HFFc6 (cell line): ENCODE data around the gene FGF14. TPM values are rescaled to one million over a fixed set of nuclear protein-coding genes. Genes with fewer than 3 reads are reported as not detected.

Experiments used
- DNase-seq: peaks from one replicate; pipeline ENCODE4 v3.0.0-alpha.2; 2018
- H3K27ac Mint-ChIP-seq: 2 replicates; pipeline ENCODE4 v1.8.0; 2020; ENCODE audit warnings: mild to moderate bottlenecking, mixed read lengths
- H3K27me3 Mint-ChIP-seq: 2 replicates; pipeline ENCODE4 v1.8.0; 2021; ENCODE audit warnings: mild to moderate bottlenecking, moderate library complexity, mixed read lengths; ENCODE audit not compliant: insufficient read depth
- H3K36me3 Mint-ChIP-seq: 2 replicates; pipeline ENCODE4 v1.8.0; 2021; ENCODE audit warnings: low read depth, mixed read lengths
- H3K4me1 Mint-ChIP-seq: 2 replicates; pipeline ENCODE4 v1.8.0; 2020; ENCODE audit warnings: low read depth, mixed read lengths
- H3K4me3 Mint-ChIP-seq: 2 replicates; pipeline ENCODE4 v1.8.0; 2020; ENCODE audit warnings: mild to moderate bottlenecking, moderate library complexity, mixed read lengths
- H3K9me3 Mint-ChIP-seq: 2 replicates; pipeline ENCODE4 v1.8.0; 2020; ENCODE audit warnings: mild to moderate bottlenecking, mixed read lengths
- CTCF ChIP-seq: fragments of 200-600 bp; sonication (generic); IDR thresholded peaks from 2 replicates; pipeline ENCODE4 v1.5.0; 2021; ENCODE audit warnings: antibody characterized with exemption, mild to moderate bottlenecking
- total RNA-seq, 6 experiments: library from RNA; stranded (reverse); fragmentation: NEBNext Ultra II Directional; extraction: Animal tissue kit (Norgen Biotek cat#: 25700); gene quantifications; 2 replicates in 1 of 6; 3 replicates in 5 of 6; pipeline ENCODE4 v1.2.3, GENCODE V29; 2021

FGF14 gene
- total RNA-seq, 6 experiments from 2014 or later = 0.02 to 0.03 TPM; not detected in 4

DNA sequence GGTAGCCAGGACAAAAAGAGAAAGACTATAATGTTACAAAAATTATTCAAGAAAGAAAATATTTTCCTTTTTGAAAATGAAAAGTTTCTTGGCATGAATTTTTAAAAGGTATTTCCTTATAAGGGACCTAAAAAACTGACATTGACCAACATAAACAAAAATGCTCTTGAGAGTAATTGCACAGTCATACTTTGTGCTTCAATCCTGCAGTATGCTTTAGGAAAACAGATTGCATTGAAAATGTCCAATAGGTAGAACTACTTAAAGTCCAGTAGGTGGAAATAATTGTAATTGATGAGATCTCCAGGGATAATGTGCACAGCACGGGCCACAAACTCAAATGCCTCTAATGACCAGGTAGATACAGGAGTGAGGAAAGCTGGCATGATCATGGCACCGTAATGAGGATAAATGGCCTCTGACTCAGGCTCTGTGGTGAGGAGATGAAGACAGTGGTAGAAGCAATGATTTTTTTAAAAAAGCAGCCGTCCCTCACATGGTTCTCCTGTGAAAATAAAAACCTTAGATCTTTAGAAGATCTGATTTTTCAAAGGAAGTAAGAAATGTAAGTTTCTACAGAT is 671.3 kb downstream of the FGF14 start:
- H3K27me3 Mint-ChIP-seq = no peaks in the 10 kb centered on the region
- TF ChIP-seq CTCF = no peak
- no peak overlapping the region for H3K4me3 Mint-ChIP-seq
- peaks cover 13% of the 10 kb centered on the region for H3K4me1 Mint-ChIP-seq
- DNase-seq = no peak
- H3K27ac Mint-ChIP-seq = no peak overlapping the region
- no peaks in the 10 kb centered on the region for H3K36me3 Mint-ChIP-seq
- H3K9me3 Mint-ChIP-seq = no peaks in the 10 kb centered on the region

DNA sequence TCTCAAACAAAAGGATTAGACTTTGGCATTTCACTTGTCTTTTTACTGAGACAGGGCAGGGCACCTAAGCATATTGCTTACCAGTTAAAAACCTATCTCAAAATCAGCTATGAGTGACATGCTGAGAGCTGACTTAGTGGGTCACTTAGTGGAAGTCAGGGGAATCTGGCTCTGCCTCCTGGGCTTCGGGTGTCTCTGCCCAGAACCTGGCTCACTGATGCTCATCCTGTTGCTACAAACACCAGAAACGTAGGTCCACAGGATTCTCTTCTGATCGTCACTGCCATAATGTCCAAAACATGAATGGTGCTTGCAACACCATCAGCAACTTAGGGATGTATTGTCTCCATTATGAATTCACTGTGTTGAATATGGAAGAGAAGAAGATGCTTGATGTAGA is 673.2 kb downstream of the FGF14 start:
- TF ChIP-seq CTCF = no peak
- DNase-seq = no peak
- Mint-ChIP-seq H3K36me3 (peaks cover 8% of the 10 kb centered on the region), H3K27ac (no peak overlapping the region), H3K9me3 (no peaks in the 10 kb centered on the region), H3K4me1 (peaks cover 13% of the 10 kb centered on the region), H3K27me3 (no peaks in the 10 kb centered on the region), H3K4me3 (no peak overlapping the region)

- Mint-ChIP-seq H3K4me1 (peaks cover 13% of the 10 kb centered on the region), H3K36me3 (peaks cover 13% of the 10 kb centered on the region), H3K27me3 (no peaks in the 10 kb centered on the region), H3K27ac (no peak overlapping the region), H3K9me3 (no peaks in the 10 kb centered on the region), H3K4me3 (no peak overlapping the region)
- DNase-seq = no peak
- no peak for TF ChIP-seq CTCF
Observed at GRCh38 chr13:101728021-101728420, 673.8 kb downstream of the FGF14 start.

- TF ChIP-seq CTCF = no peak
- Mint-ChIP-seq H3K36me3 (peaks cover 22% of the 10 kb centered on the region), H3K27ac (no peak overlapping the region), H3K4me1 (peaks cover 13% of the 10 kb centered on the region), H3K9me3 (no peaks in the 10 kb centered on the region), H3K27me3 (no peaks in the 10 kb centered on the region), H3K4me3 (no peak overlapping the region)
- no peak for DNase-seq
Observed at GRCh38 chr13:101727118-101727517, 674.7 kb downstream of the FGF14 start.

- Mint-ChIP-seq H3K27ac (no peak overlapping the region), H3K9me3 (no peaks in the 10 kb centered on the region), H3K36me3 (peaks cover 27% of the 10 kb centered on the region), H3K4me1 (peaks cover 13% of the 10 kb centered on the region), H3K4me3 (no peak overlapping the region), H3K27me3 (no peaks in the 10 kb centered on the region)
- TF ChIP-seq CTCF = no peak
- DNase-seq = no peak
Observed at GRCh38 chr13:101726681-101727080, 675.2 kb downstream of the FGF14 start.

GRCh38 chr13:101718496-101718895 is 683.4 kb downstream of the FGF14 start:
- peaks cover 39% of the 10 kb centered on the region for H3K36me3 Mint-ChIP-seq
- no peak for TF ChIP-seq CTCF
- no peak overlapping the region for H3K4me3 Mint-ChIP-seq
- DNase-seq = no peak
- H3K27ac Mint-ChIP-seq = no peak overlapping the region
- H3K4me1 Mint-ChIP-seq = no peaks in the 10 kb centered on the region
- H3K27me3 Mint-ChIP-seq = no peaks in the 10 kb centered on the region
- H3K9me3 Mint-ChIP-seq = no peaks in the 10 kb centered on the region
